Measurements from ENCODE around the gene CEP57.

GRCh38 chr11:95750101-95750500 is 40.2 kb upstream of the CEP57 start:
- TF ChIP-seq CTCF (IDR thresholded peaks at IDR 0.05) (no peak), EP300 (IDR thresholded peaks at IDR 0.05) (no peak), POLR2A (IDR thresholded peaks at IDR 0.05) (no peak)
